CD4-positive, alpha-beta T cell treated with Interleukin-15 for 1 hour (primary cell): Measurements from ENCODE around the gene ZC3H13.
"Not testable (repeated sequence)": the region's sequence is repeated elsewhere in the genome, so short reads cannot be mapped to it uniquely, and the experiment has no call there.

Experiments used
- DNase-seq: peaks from one replicate; pipeline ENCODE4 v3.0.0-alpha.2; 2020

The ZC3H13 gene

GRCh38 chr13:46006688-46007452 lies 45.7 kb downstream of the ZC3H13 start:
- no peak for DNase-seq

GRCh38 chr13:46004491-46004890 lies 48.1 kb downstream of the ZC3H13 start:
- DNase-seq: no peak

DNA sequence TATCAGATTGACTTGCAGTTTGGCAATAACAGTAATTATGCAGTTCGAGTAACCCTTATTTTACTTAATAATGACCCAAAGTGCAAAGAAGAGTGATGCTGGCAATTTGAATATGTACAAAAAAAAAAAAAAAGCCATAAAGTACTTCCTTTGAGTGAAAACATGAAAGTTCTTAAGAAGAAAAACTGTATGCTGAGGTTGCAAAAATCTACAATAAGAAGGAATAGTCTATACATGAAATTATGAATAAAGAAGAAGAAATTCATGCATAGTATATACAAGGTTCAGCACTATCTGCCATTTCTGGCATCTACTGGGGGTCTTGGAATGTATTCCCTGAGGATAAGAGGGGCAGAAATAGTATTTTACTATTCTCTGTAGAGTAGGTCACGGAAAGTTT lies 55.9 kb downstream of the ZC3H13 start:
- DNase-seq: no peak

- DNase-seq: no peak
Observed at GRCh38 chr13:45995245-45995644, 57.3 kb downstream of the ZC3H13 start.

DNA sequence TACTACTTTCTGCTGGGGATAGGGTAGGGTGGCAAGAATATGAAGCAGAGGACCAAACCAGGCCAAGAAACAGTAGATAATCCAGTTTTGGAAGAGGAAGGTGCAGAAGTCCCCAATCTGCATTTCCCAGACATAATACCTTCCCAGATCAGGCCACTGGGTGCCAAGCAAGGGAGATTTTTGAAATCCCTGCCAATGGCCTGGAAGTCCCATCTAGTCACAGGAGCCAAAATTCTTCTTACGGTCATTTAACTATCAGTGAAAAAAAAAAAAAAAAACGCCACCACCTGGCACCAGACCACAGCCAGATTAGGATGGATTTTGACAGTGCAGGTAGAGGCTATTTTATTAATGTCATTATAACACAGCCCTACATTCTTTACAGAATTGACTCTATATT lies 57.8 kb downstream of the ZC3H13 start:
- no peak for DNase-seq

- DNase-seq: no peak
Observed at GRCh38 chr13:45989607-45990006, 62.9 kb downstream of the ZC3H13 start.

DNA sequence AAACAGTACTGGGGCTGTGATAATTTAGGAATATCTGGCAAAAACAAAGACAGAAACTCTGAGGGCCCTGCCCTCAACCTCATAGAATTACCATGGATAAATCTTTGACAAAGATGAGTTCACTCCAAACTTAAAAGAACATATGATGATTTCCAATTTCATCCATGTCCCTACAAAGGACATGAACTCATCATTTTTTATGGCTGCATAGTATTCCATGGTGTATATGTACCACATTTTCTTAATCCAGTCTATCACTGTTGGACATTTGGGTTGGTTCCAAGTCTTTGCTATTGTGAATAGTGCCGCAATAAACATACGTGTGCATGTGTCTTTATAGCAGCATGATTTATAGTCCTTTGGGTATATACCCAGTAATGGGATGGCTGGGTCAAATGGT lies 71.4 kb downstream of the ZC3H13 start:
- not testable (repeated sequence) for DNase-seq

DNA sequence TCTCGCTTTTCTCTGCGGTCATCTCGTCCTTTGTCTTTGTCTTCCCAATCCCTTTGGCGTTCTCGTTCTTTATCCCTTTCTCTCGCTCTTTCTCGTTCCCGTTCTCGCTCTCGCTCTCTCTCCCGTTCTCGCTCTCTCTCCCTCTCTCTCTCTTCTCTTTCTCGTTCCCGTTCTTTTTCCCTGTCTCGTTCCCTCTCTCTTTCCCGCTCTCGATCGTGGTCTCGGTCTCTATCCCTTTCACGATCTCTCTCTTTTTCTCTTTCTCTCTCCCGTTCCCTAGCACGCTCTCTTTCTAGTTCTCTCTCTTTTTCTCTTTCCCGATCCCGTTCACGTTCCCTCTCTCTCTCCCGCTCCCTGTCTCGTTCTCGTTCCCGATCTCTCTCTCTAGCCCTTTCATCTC lies 77.2 kb downstream of the ZC3H13 start:
- DNase-seq: no peak

DNA sequence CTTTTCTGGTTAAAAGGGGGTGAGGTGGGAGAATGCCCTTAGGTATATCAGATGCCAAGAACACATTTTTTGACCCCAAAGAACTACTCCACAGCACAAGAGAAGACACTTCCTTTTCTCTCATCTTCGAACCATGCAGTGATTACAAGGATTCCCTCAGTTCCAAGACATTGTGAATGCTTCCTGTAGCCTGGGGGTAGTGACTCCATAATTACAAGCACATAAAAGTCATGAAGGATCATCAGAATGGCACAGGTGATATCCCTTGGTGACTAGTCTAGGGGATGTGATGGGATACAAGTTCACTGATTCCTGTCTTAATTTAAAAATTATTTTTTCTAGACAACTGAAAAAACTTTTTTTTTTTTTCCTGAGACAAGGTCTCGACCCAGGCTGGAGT lies 78.0 kb downstream of the ZC3H13 start:
- no peak for DNase-seq

GRCh38 chr13:45967589-45967988 lies 85.0 kb downstream of the ZC3H13 start:
- no peak for DNase-seq

GRCh38 chr13:45966715-45967114 lies 85.8 kb downstream of the ZC3H13 start:
- DNase-seq: no peak

GRCh38 chr13:45961468-45961867 lies 91.1 kb downstream of the ZC3H13 start:
- no peak for DNase-seq

DNA sequence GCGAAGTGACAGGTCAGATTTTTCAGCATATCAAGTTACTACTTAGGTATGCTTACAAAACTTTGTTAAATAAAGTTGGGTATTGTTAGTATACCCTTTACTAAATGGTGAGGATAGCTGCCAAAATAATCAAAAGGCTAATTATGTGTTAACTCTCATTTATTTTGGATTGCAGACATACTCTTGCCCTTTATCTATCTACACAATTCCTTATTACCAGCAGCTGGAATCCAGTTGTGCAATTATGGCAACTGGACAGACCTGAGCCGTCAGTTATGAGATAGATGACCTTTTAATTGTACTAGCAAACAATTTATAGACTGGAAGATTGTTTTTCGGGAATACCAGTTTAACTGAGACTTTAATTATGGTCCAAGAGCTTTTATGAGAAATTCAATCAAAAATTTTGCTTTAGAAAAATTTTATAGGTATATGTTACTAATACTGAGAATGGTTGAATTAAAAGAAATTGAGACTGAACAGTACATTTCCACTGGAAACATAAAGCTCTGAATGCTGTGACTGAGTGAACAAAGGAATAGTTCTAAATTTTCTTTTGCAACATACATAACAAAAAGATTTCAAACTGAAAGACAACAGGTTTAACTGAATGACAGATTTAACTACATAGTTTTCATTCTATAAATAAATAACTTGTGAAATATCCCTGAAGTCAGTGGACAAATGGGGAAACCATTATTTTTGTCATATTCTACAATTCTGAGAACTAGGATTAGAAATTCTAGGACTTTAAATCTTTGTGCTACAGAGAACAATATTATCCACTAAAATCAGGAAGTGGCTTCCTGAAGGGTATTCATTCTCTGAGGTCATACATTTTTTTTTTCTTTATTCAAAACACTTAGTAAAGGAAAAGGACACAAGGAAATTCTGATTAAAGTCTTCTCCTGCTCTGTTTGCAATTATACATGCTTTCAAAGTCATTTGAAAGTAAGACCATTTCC lies 97.4 kb downstream of the ZC3H13 start:
- DNase-seq: no peak

- DNase-seq: no peak
Observed at GRCh38 chr13:45953082-45953481, 99.5 kb downstream of the ZC3H13 start.

GRCh38 chr13:45951724-45952123 lies 100.8 kb downstream of the ZC3H13 start:
- no peak for DNase-seq

DNA sequence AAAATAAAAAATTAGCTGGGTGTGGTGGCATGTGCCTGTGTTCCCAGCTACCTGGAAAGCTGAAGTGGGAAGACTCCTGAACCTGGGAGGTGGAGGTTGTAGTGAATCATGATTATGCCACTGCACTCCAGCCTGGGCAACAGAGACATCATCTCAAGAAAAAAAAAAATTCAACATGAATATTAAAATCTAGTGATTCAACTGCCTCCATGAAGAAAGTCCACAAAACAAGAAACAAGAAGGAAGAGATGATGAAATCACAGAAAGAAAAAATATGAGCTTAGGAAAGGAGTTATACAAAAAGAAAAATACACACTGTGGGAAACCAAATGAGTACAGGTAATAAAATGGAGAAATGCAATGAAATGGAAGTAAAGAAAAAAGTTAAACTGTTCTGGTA lies 101.4 kb downstream of the ZC3H13 start:
- DNase-seq: no peak

GRCh38 chr13:45950386-45951000 lies 102.1 kb downstream of the ZC3H13 start:
- DNase-seq: peak; percentile 52

DNA sequence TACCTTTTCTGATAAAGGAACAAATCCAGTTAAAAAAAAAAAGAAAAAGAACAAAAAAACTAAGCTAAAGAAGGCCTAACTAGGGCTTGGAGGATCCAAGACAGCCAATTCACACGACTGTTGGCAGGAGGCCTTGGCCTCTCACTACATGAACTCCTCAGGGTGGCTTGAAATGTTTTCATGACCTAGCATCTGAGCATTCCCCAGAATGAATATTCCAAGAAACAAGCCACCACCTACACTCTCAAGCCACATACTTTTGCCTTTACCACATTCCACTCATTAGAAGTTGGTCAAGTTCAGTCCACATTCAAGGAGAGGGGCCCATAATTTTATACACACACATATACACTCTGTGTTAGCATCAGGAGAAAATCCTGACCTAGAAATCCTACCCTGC lies 103.4 kb downstream of the ZC3H13 start:
- no peak for DNase-seq

DNA sequence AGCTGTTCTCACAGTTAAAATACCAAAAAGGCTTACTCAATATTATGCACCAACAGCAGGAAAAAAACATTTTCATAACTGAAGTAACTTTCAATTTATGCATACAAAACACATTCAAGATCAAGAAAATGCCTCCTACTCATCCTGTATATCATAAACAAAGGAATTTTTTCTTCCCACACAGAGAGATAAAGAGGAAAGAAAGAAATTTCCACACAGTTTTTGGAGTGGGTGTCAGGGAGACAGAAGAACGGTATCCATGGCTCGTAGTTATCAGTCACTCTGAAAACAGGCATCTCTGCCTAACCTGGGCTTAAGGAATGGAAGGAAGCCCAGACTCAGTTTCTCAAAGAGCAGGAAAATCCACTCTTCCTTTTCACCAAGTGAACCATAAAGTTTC lies 108.6 kb downstream of the ZC3H13 start:
- no peak for DNase-seq

DNA sequence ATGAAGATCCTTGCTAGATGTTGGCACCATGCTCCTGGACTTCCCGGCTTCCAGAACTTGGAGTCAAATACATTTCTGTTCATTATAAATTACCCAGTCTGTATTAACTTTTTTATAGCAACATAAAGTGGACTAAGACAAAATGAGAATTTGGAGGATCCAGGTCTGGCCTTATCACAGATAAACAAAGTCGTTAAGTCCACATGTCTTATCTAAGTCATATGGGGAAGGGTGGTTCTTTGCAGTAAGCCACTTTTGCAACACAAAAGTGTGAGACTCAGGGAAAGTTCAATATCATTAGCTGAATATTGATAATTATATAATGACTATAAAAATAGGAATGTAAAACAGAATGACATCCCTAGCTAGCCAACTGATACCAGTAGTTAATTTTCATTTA lies 109.4 kb downstream of the ZC3H13 start:
- DNase-seq: no peak

DNA sequence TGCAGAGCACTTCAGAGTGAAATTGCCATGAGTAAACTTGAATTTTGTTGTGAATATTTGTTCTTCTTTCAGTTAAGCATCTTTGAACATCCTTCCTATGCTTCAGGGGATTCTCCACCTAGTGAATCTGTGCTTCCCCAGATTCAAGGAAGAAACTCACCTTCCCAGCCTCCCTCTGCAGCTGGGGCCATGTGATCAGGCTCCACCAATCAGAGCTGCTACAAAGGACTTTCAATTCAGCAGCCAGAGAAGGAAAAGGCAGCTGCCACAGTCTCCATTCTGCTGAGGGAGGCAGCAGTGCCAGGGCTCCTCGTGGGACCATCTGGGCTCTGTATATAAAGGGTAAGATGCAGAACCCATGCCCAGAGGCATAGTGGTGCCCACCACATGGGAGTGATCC lies 111.3 kb downstream of the ZC3H13 start:
- DNase-seq: no peak

GRCh38 chr13:45940061-45940460 lies 112.5 kb downstream of the ZC3H13 start:
- no peak for DNase-seq

DNA sequence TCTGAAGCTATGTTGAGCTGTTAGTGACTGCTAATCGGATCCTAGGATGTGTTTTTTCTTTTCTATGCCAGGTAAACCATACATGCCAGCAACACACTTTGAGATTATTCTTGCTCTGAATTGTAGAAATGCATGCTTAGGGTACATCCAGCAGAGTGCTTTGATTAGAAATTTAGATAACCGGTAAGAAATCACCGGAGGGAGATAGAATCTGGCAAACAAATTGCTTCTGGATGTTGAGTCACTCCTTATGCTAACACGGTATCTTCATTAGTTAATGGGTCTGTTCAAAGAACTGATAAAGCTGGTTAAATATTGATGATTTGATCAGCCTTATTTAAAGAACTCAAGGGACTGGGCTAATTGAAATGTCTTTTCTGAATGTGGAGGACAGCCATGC lies 115.9 kb downstream of the ZC3H13 start:
- DNase-seq: no peak

- DNase-seq: no peak
Observed at GRCh38 chr13:45934283-45934682, 118.3 kb downstream of the ZC3H13 start.
